Effector CD8-positive, alpha-beta T cell (primary cell): ENCODE measurements around the gene EXOC1L.

Source experiments
- DNase-seq: peaks from one replicate; lab custom pipeline; 2025; lab: John Stamatoyannopoulos, UW
- total RNA-seq, 4 experiments: gene quantifications; one replicate each; lab custom pipeline; 2026; lab: John Stamatoyannopoulos, UW

EXOC1L gene, protein sequence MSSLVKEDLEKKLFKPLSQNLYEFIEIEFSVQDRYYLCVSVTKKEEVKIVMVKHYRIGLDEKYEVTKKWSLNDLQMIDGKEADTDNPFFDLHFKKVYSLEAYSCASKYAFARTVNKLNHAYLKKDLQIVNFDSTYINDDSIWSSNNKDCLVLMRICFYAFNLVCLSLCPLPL
- 0 reads per million in 4 experiments for total RNA-seq

DNA sequence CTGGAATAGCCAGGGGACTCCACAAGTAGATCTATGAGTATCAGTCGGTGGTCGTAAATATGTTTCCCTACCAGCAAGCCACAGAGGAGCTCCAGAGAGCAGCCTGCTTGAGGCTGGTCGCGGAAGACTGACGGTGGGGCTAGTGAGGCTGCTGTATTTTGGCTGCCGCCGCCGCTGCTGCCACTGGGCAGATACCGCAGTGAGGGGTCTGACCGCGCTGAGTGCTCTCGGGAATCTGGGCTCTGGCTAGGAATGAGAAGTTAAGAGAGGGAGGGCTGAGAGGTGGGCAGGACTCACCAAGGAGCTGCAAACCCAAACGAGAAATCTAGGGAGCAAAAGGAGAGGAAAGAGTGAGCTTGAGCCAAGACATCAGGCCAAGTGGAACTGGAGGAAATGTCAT lies at the start of gene EXOC1L:
TSS of gene EXOC1L (plus strand) at position 157 of the 400 bp plus-strand sequence. CDS start at position 394, 237 bp downstream.
- no peak for DNase-seq

DNA sequence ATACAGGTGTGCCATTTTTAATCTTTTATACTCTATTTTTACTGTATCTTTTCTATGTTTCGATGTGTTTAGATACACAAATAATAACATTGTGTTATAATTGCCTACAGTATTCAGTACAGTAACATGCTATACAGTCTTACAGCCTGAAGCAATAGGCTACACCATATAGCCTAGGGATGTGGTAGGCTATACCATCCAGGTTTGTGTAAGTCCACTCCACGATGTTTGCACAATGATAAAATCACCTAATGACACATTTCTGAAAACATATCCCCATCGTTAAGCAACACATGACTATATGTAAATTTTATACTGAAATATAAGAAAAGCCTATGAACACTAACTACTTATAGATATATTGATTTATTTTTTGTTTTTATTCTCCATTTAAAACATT lies 48.9 kb upstream of the EXOC1L start:
- DNase-seq: no peak

DNA sequence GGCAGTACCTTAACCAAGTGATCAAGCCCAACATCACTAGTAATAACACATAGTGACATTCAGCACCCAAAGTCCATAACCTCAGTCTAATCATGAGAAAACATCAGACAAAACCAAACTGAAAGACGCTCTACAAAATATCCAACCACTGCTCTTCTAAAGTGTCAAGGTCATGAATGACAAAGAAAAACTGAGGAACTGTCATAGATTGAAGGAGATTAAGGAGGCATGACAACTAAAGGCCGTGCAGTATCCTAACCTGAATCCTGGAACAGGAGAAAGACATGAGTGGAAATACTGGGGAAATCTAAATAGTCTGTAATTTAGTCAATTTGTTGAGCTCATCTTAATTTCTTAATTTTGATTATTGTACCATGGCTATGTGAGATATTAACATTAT lies 38.2 kb upstream of the EXOC1L start:
- DNase-seq: no peak

DNA sequence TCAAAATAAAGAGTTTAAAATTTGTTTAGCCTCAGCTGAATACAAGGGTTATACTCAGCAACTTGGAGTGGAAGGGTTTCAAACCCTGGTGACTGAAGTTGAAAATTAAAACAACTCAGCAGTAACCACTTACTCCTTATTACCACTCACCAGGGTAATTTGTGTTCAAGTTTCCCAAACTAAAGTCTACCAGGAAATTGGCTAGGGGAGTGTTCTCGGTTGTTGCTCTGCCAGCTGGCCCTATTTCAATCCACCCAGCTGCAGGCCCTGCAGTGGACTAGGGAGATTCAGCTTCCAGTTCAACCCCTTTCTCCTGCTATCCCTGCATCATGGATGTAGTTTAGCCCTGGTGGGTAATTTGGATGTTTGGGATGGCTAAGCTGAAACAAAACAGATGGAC lies 37.8 kb upstream of the EXOC1L start:
- DNase-seq: no peak

DNA sequence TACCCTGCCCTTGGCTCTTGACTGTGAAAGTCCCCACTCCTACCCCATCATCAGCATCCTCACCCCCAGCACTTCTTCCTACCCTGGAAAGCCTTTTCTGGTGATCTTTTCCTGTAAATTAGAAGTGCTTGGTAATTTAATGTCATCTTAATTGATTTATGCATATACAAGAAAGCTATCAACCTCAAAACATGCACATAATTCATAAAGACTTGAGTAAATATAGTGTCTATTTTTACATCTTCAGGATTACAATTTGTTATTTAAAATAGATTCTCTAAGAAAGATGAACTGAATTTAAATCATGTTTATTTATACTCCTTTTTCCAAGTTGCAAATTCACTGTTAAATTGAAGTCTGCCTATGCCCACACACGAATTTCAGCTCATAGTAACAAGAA lies 36.0 kb upstream of the EXOC1L start:
- DNase-seq: no peak

DNA sequence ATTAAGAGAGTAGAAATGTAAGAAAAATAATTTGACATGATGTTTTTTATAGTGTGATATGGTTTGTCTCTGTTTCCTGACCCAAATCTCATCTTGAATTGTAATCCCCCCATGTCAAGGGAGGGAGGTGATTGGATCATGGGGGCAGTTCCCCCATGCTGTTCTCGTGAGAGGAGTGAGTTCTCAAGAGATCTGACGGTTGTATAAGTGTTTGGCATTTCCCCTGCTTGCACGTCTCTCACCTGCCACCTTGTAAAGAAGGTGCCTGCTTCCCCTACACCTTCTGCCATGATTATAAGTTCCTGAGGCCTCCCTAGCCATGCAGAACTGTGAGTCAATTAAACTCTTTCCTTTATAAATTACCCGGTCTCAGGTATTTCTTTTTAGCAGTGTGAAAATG lies 34.8 kb upstream of the EXOC1L start:
- DNase-seq: no peak

DNA sequence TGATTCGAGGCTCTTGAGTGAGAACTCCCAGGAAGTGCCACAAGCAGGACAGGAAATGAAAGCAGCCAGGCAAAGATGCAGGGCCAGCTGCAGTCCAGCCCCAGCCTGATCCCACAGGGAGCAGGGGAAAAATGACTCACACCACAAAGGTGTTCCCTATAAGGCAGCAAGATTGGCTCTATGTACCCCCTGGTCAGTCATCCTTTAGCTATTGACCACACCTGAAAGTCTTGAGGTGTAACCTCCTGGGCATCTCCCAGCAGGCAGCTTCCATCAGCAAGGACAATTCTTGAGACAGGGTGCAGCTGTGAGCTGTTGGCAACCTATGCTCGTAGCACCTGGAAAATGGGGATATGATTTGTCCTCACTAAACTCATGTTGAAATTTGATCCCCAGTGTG lies 27.9 kb upstream of the EXOC1L start:
- no peak for DNase-seq

DNA sequence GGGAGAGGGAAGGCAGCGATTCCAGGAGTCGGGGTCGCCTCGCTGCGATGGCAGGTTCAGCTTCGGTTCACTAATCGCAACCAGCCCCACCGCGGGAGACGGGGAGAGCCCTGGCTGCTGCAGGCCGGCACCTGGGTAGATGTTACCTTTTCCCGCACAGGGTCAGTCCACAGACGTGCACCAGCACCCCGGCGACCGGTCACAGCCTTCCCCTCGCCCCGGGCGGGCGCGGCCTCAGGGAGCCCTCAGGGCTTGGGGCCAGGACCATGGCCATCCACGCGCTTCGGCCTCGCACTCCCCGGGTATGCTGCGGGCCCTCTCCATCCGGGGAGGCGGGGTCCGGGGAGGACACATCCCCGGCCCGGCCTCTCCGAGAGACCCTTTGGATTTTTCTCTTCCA lies 26.1 kb upstream of the EXOC1L start:
- no peak for DNase-seq

DNA sequence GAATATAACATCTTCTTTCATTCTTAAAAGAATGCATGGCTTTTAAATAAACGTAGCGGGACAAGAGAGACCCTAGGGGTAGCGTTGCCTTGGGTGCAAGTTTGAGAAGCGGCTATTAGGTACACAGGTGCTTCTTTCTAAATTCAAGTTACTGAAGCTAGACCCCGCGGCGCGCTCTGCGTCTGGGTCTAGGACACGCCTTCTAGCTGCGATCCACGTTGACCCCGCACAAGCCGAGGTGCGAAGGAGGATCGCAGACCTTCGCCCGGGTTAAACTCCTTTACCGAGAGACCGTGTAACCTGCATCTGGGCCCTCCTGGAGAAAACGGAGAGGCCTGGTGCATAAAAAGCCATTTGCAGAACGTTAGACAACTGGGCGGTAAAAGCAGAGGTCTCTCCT lies 25.5 kb upstream of the EXOC1L start:
- no peak for DNase-seq

DNA sequence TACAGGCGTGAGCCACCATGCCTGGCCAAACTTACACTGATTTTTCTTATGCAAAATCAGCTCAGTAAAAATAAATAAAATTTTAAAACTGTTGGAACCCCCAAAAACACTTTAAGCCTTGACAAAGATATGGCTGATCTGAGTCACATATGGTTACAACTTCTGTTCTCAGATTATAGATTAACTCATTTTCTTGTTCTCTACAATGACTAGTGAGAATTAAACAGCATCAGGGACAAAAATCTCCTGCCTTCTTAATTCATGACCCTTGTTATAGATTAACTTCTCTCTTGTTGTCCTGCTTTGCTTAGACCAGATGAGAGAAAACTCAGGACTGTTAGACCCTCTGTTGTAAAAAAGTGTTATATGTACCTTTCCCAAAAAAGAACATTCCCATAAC lies 24.2 kb upstream of the EXOC1L start:
- DNase-seq: no peak

DNA sequence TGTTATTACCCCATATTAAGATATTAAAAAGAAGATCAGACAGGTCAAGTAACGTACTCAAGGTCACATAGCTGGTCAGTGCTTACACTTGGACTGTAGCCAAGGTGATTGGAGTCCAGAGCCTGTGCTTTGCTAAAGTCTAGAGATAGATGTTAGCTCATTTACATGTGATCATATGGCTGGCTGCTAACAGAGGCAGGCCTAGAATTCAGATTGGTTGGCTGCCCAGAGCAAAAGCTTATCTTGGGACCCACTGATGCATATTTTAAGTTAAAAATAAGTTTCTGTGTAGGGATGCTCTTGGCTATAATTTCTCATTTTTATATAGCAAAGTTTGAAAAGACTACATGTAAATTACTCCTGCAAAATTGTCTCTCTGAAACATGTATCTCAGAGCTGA lies 18.1 kb upstream of the EXOC1L start:
- DNase-seq: no peak

DNA sequence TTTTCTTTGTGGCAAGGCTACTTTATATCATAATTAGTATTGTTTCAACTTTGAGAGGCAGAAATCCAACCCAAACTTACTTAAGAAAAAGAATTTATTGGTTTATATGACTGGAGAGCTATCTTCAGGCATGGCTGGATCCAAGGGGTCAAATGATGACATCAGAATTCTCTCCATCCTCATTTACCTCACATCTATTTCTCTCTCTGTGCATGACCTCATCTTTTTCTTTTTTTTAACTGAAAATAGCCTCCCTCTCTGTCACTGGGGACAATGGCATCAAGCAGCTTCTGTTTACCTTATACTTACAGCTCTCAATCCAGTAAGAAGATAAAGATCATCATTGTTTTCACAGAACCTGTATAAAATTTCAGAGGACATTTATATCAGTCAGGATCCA lies 12.0 kb upstream of the EXOC1L start:
- no peak for DNase-seq

DNA sequence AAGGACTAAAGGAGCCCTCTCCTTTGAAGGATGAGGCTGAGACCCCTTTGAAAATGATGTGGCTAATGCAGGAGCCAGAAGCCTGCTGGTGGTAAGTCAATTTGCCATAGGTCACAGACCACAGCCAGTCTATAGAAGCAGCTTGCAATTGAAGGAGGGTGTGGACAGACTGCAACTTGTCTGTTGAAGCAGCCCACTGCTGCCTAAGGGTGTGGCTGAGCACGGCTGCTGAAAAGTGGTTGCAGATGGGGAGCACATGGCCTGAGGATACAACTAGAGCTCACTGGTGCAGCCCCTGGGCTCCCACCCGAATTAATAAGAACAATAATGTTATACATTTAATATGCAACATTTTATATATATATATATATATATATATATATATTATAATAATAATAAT lies 11.4 kb upstream of the EXOC1L start:
- no peak for DNase-seq

DNA sequence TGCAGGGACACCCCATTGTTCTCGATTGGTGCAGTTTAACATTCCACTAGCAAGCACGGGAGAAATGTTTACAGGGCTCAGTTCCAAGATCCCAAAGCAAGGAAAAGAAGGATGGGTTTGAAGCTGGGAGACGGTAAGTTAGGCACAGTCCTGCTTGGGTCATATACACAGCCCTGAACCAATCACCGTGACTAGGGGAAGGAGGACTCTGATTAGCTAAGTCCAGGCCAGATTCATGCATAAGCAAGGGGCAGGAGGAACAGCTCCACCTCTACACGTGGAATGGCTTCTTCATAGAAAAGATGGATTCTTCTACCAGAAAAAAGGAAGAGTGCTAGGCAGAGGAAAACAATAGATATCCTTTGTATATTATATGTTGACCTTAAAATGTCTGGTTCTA lies 11.0 kb upstream of the EXOC1L start:
- DNase-seq: no peak

DNA sequence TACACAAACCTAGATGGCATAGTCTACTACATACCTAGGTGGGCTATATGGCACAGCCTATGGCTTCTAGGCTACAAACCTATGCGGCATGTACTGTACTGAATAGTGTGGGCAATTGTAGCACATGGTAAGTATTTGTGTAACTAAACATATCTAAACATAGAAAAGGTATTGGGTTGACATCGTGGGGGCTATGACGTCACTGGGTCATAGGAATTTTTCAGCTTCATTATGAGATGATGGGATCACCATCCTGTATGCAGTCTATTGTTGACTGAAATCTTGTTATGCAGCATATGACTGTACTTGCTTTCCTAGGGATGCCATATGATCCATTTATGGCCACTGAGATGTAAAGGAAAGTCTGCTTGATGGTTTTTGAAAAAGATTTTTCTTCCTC lies 1.9 kb upstream of the EXOC1L start:
- no peak for DNase-seq

DNA sequence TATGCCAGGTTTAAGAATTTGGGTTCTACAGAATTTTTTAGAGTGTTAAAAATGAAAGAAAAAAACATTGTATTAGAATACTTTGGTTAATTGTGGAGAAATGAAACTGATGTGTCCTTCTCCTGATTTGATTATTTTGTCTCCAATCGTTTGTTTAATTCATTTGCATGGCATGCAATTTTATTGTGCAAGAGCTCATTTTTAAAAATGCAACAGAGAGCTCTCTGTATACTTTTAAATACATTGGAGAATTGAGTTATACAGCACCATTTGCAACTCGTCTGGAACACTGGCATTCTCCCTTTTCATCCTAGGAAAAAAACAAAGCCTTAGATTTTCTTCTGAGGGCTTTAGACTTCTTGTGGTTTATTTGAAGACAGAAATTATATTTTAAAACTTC lies 689 bp downstream of the EXOC1L start:
- DNase-seq: no peak

DNA sequence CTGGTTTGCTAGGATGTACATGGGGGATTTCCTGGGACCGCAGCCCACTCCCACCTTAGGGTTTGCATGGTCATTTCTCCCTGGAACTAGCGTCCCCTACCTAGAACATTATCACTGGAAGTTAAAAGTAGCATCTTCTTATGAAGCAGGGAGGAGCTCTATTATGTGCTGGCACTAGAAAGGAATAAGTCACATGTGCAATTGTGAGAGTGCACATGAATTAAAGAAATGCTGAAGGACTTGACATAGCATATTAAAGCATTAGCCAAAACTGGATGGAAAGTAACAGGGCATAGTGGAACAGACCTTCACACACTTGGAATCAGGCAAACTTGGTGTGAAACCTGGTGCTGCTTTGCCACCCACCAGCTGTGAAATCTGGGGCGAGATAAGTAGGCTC lies 2.7 kb downstream of the EXOC1L start:
- DNase-seq: no peak

DNA sequence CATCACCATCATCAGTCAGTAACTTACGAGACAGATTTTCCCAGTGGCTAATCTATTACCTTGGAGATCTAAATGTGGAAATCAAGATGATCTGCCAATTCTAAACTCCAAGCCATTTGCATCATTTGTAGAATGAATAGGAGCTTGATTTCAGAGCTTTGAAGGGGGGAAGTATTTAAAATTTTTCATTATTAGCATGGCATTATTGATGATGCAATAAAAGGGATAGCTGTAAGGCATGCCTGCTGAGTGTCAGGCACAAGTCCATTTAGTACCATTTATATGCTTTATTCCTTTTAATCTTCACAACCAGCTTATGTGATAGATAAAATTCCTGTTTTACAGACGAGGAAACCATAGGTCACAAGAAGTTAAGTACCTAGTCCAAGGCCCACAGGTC lies 5.3 kb downstream of the EXOC1L start:
- no peak for DNase-seq

DNA sequence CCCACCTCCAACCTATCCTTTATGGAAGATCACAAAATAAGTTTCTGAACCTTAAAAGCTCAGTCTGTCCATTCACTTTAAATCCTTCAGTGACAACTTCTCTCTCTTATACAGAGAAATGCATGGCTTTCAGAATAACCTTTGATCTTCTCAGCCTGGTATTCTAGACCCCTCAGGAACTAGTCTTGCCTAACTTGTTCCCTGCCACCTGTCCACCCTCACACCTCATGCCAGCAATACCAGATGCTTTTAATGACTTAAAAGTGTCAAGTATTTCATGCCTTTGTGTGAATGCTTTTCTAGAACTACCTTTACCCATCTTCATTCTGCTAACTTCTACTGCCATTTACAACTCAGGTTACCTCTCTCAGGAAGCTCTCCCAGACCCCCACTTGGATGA lies 7.4 kb downstream of the EXOC1L start:
- no peak for DNase-seq

DNA sequence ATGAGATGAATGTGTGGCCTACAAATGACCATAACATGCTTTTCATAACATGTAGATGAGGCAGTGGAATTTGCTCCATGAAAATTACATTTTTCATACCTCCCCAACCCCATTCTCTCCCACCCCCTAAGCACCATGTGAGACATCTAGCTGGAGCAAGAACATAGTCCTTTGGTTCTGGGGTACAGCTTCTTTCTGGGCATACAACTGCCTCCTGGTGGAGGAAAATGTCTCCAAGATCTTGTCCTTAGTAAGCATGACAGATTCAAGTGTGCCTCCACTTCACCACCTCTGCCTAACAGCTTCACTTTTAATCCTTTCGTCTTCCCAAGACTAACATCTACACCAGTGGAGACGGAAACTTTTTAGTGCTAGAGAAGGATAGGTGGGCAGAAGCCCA lies 8.0 kb downstream of the EXOC1L start:
- DNase-seq: no peak

DNA sequence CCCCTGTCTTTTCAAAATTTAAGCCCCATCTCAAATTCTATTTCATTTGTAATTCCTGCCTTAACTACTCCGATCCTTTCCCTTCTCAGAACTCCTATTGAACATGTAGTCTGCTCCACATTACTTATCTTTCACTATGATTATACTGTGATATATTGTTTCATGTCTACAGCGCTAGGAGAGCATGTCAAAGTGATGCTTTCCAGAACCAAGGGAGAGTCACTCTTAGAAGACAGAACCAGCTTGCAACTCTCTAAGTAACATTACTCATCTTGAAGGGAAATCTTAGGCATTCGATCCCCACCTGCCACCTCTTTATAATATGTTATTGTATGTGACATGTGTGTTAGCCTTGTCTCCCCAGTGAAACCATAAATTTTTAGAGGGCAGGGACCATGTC lies 10.5 kb downstream of the EXOC1L start:
- DNase-seq: no peak

DNA sequence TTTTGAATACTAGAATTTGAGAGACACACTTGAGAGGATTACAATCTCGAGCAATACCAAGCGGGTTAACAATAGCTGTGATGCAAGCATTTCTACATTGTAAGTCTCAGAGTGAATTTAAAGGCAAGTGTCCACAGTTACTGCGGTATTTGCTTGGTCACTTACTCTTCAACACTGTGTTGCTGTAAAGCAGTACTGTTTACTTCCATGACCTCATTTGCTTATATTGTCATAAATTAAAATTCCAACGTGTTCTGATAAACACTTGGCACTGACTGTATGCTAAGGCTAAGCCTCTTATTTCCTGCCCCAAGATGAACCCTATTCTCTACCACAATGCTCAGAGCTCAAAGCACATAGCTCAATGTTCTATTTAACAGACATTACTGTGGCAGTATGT lies 11.1 kb downstream of the EXOC1L start:
- DNase-seq: no peak

DNA sequence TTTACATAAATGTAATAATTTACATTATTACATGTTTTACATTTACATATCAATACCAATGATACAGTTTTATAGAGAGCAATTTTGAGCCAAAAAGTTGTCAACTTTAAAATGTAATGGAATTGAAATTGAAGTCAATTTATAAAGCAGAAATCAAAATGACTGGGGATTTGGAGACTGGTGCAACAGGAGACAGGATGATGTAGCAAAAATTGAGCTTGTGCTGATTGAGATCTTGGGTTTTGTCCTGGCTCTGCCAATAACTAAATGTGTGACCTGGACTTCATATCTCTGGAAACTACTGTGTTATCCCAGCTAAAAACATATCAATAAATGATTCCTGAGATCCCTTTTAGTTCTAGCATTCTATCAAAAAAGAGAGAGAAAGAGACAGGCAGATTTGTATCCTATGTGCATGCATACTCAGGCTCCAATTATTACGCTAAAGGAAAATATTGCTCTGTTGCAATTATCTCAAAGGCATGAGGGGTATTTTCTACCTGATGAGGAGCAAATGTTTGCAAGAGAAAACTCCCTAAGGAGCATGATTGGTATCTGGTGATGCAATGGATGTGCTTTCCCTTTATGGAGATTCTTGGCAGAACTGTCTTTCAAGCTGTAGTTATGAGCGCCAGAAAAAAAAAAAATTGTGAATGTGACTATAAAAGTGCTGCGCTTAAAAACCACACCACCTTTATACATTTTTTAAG lies 14.7 kb downstream of the EXOC1L start:
- DNase-seq: no peak

DNA sequence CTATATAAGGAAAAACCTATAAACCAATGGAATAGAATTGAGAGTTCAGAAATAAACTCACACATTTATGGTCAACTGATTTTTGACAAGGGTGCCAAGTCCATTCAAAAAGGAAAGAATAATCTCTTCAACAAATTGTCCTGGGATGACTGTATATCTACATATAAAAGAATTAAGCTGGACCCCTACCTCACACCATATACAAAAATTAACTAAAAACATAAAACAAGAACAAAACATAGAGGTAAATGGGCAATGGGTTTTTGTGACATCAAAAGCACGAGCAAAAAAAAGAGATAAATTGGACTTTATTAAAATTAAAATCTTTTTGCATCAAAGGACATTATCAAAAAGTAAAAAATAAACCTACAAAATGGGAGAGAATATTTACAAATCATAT lies 18.3 kb downstream of the EXOC1L start:
- no peak for DNase-seq
